T-helper 2 cell (primary cell): Measurements from ENCODE around the gene EFCAB12.
"Not testable (repeated sequence)": the region's sequence is repeated elsewhere in the genome, so short reads cannot be mapped to it uniquely, and the experiment has no call there.

Experiments
- DNase-seq, 5 experiments: peaks; one replicate each; pipeline versions ENCODE4 v3.0.0 to v3.0.0-alpha.2; 2012 to 2022

EFCAB12 gene

GRCh38 chr3:129364811-129365210, 63.6 kb downstream of the EFCAB12 start:
- DNase-seq = not testable (repeated sequence)

GRCh38 chr3:129363356-129363755, 65.1 kb downstream of the EFCAB12 start:
- not testable (repeated sequence) for DNase-seq

GRCh38 chr3:129360705-129361460, 67.6 kb downstream of the EFCAB12 start:
- DNase-seq = no peak

- DNase-seq = no peak
These were observed 68.2 kb downstream of the EFCAB12 start for GRCh38 chr3:129360171-129360611.

GRCh38 chr3:129358772-129359371, 69.6 kb downstream of the EFCAB12 start:
- DNase-seq = no peak

- no peak for DNase-seq
These were observed 70.2 kb downstream of the EFCAB12 start for GRCh38 chr3:129358177-129358771.

- DNase-seq = no peak
These were observed 70.8 kb downstream of the EFCAB12 start for GRCh38 chr3:129357616-129358015.

GRCh38 chr3:129356756-129357425, 71.5 kb downstream of the EFCAB12 start:
- DNase-seq = no peak

- DNase-seq = no peak
These were observed 74.9 kb downstream of the EFCAB12 start for GRCh38 chr3:129353589-129353941.

- DNase-seq = no peak
These were observed 75.5 kb downstream of the EFCAB12 start for GRCh38 chr3:129352650-129353588.

GRCh38 chr3:129352045-129352444, 76.4 kb downstream of the EFCAB12 start:
- DNase-seq = no peak
